ENCODE results near the gene MYOZ2. TPM values are rescaled to one million over a fixed set of nuclear protein-coding genes. Genes with fewer than 3 reads are reported as not detected.

MYOZ2 gene
- total RNA-seq, 4 donors from 2014 or later, result not detected

DNA sequence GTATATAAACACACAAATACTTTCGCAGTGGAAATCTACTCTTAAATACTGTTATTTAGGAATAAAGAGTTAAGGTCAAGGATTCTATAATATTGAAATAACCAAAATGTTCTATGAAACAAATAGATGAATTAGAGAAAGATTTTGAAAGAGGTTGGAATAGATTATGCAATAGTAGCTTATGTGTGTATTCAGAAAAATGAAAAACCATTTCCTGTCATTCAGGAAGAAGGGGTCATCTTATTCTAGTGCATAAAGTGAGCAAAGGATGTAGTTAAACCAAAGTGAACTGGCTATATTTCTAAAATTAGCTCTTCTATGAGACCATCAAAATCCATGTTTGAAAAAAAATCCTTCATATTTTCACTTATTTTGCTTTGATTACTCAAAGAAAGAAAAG is 30.0 kb upstream of the MYOZ2 start:
- no peak overlapping the region for H3K4me3 ChIP-seq
- no peaks in the 10 kb centered on the region for H3K9me3 ChIP-seq
- DNase-seq (ENCODE audit: low spot score in 2 of 2), result no peak
- WGBS, result 100% methylated on average over 1 of the region's 1 CpG
- no peak for TF ChIP-seq POLR2A (IDR thresholded peaks at IDR 0.05)
- TF ChIP-seq, protein P1, sequence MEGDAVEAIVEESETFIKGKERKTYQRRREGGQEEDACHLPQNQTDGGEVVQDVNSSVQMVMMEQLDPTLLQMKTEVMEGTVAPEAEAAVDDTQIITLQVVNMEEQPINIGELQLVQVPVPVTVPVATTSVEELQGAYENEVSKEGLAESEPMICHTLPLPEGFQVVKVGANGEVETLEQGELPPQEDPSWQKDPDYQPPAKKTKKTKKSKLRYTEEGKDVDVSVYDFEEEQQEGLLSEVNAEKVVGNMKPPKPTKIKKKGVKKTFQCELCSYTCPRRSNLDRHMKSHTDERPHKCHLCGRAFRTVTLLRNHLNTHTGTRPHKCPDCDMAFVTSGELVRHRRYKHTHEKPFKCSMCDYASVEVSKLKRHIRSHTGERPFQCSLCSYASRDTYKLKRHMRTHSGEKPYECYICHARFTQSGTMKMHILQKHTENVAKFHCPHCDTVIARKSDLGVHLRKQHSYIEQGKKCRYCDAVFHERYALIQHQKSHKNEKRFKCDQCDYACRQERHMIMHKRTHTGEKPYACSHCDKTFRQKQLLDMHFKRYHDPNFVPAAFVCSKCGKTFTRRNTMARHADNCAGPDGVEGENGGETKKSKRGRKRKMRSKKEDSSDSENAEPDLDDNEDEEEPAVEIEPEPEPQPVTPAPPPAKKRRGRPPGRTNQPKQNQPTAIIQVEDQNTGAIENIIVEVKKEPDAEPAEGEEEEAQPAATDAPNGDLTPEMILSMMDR (IDR thresholded peaks at IDR 0.05), result no peak
- no peak for TF ChIP-seq EP300 (IDR thresholded peaks at IDR 0.05)
- TF ChIP-seq POLR2AphosphoS5 (IDR thresholded peaks at IDR 0.05), result no peak
- no peaks in the 10 kb centered on the region for H3K36me3 ChIP-seq
- no peak overlapping the region for H3K27ac ChIP-seq
- H3K27me3 ChIP-seq, result no peaks in the 10 kb centered on the region
- peaks cover 35% of the 10 kb centered on the region for H3K4me1 ChIP-seq

DNA sequence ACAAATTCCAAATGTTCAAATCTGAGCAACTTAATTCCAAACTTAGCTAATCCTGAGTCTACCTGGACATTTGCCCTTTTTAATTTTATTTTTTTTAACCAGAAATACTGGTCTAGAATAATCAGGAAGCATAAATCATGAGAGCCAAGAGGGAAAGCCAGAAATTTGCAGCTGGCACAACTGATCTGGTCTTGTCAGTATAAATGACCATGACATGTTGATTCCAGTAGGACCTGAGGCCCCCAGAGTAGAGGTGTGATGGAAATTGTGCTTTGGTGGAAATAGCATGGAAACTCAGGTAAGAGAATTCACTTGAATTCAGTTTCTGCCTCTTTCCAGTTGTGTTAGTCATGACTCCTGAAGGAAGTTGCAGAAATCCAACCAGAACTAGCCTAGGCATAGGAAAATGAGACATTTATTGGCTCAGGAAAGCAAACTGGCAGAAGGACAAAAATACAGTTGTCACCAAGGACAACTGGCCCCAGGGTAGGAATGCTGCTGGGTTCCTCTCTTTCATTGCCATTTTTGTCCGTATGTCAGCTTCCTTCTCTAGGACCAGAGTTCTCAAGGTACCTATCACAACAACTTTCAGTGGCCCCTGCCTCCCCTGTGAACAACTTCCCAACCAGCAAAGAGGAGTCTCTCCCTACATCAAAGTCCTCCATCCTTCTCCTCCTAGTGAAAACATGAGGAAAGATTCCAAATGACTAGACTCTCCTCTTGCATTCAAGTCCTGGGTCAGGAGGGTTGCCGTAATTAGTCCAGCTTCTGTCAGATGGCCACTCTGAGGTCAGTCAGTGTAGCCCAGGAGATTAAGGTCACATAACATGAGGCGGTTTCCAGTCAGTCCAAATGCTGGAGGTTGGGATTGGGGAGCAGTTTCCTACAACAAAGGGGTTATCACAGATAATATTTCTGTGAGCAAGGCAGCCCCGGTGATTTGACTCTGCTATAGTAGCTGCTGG is 29.3 kb upstream of the MYOZ2 start:
- Histone ChIP-seq H3K27ac (no peak overlapping the region), H3K9me3 (no peaks in the 10 kb centered on the region), H3K36me3 (no peaks in the 10 kb centered on the region), H3K4me1 (peaks cover 34% of the 10 kb centered on the region), H3K4me3 (no peak overlapping the region), H3K27me3 (no peaks in the 10 kb centered on the region)
- no peak for TF ChIP-seq EP300 (IDR thresholded peaks at IDR 0.05)
- TF ChIP-seq, protein P1 (IDR thresholded peaks at IDR 0.05), result no peak
- TF ChIP-seq POLR2AphosphoS5 (IDR thresholded peaks at IDR 0.05), result no peak
- no peak for TF ChIP-seq POLR2A (IDR thresholded peaks at IDR 0.05)
- DNase-seq (ENCODE audit: low spot score in 2 of 2), result no peak
- 64% methylated on average over 4 of the region's 4 CpGs for WGBS

DNA sequence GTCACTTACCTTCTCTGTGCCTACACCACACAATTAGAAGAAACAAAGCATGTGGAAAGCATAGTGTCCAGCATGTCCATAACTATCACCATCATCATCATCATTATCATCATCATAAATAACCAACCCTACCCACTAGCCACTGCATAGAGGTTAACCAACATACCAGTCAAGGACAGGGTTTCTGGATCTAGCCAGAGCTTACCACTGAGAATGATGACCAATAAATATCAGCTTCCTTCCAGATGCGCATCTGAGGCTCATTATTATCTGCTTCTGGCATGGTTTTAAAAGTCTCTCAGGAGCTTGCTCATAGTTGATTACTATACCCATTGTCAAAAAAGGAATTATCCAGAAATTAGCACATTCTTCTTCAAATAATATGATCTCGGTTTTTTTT is 25.5 kb upstream of the MYOZ2 start:
- no peak for DNase-seq (ENCODE audit: low spot score in 2 of 2)
- Histone ChIP-seq H3K36me3 (no peaks in the 10 kb centered on the region), H3K4me1 (peaks cover 27% of the 10 kb centered on the region), H3K27ac (no peak overlapping the region), H3K4me3 (no peak overlapping the region), H3K27me3 (no peaks in the 10 kb centered on the region), H3K9me3 (no peaks in the 10 kb centered on the region)
- WGBS, result 70% methylated on average over 2 of the region's 2 CpGs
- TF ChIP-seq EP300 (IDR thresholded peaks at IDR 0.05), result no peak
- TF ChIP-seq POLR2AphosphoS5 (IDR thresholded peaks at IDR 0.05), result no peak
- TF ChIP-seq, protein P1 (IDR thresholded peaks at IDR 0.05), result no peak
- no peak for TF ChIP-seq POLR2A (IDR thresholded peaks at IDR 0.05)

GRCh38 chr4:119111296-119111695 is 24.3 kb upstream of the MYOZ2 start:
- Histone ChIP-seq H3K4me3 (no peak overlapping the region), H3K27ac (no peak overlapping the region), H3K4me1 (peaks cover 15% of the 10 kb centered on the region), H3K27me3 (no peaks in the 10 kb centered on the region), H3K9me3 (no peaks in the 10 kb centered on the region), H3K36me3 (no peaks in the 10 kb centered on the region)
- DNase-seq (ENCODE audit: low spot score in 2 of 2), result no peak
- TF ChIP-seq POLR2A (IDR thresholded peaks at IDR 0.05) (no peak), EP300 (IDR thresholded peaks at IDR 0.05) (no peak), POLR2AphosphoS5 (IDR thresholded peaks at IDR 0.05) (no peak)
- TF ChIP-seq, protein P1 (IDR thresholded peaks at IDR 0.05), result no peak

GRCh38 chr4:119113033-119113655 is 22.5 kb upstream of the MYOZ2 start:
- DNase-seq (ENCODE audit: low spot score in 2 of 2), result no peak
- TF ChIP-seq, protein P1 (IDR thresholded peaks at IDR 0.05), result no peak
- TF ChIP-seq POLR2AphosphoS5 (IDR thresholded peaks at IDR 0.05), result no peak
- TF ChIP-seq POLR2A (IDR thresholded peaks at IDR 0.05), result no peak
- no peak for TF ChIP-seq EP300 (IDR thresholded peaks at IDR 0.05)
- Histone ChIP-seq H3K4me3 (no peak overlapping the region), H3K4me1 (peaks cover 13% of the 10 kb centered on the region), H3K9me3 (no peaks in the 10 kb centered on the region), H3K36me3 (no peaks in the 10 kb centered on the region), H3K27ac (peak overlapping the region; percentile 53), H3K27me3 (no peaks in the 10 kb centered on the region)
